ENCODE measurements around the gene BCL2A1. TPM values are rescaled to one million over a fixed set of nuclear protein-coding genes. Genes with fewer than 3 reads are reported as not detected.

The BCL2A1 gene
- total and polyA plus RNA-seq, 2 donors (not counting 1 experiment from before 2014, with no cell fraction given): 0.31 to 8.9 TPM

DNA sequence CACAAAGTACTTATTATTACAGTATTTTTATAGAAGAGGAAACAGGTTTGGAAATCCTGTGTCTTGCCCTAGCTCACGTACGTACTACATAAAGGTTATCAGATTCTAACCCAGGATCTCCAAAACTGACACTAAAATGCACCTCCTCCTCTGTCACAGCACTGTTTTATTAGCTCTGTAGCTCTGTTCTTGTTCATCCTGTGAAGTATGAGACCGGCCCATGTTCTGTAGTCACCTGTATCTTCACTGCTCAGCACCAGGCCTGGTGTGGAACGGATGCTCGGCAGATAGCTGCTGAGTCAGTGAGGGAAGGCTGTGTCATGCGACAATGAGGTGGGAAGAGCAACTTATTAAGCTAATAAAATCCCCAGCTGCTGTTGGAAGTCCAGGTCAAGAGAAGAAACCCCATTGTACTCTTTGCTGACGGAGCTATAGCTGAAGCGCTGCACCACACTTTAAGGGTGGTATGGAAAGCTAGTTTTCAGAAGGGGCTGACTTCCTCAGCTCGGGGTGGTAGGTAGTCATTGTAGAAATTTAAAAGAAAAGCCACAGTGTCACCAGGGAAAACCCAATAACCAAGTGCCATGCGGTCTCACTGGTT lies 22.8 kb downstream of the BCL2A1 start:
- Histone ChIP-seq H3K27me3 (ENCODE audit: control insufficient read depth, insufficient read depth, low read length) (no peaks in the 10 kb centered on the region), H4K20me1 (ENCODE audit: control insufficient read depth, extremely low read depth, insufficient read depth, low read length) (no peaks in the 10 kb centered on the region), H3K4me1 (ENCODE audit: control insufficient read depth, extremely low read depth, insufficient read depth, low read length) (no peaks in the 10 kb centered on the region), H3K36me3 (ENCODE audit: control insufficient read depth, insufficient read depth, low read length) (no peaks in the 10 kb centered on the region), H3K4me3 (replicated peaks in 1 of 4; ENCODE audit: control extremely low read depth in 1 of 4, insufficient read depth in 1 of 4, low read depth in 3 of 4, low read length in 4 of 4) (no peak overlapping the region), H3K4me2 (ENCODE audit: extremely low read depth, insufficient read depth, low read length) (no peak overlapping the region), H3K79me2 (ENCODE audit: control insufficient read depth, insufficient read depth, low read length) (no peaks in the 10 kb centered on the region), H3K9me3 (ENCODE audit: control insufficient read depth, insufficient read depth, low read depth, low read length) (no peaks in the 10 kb centered on the region), H3K9ac (ENCODE audit: insufficient read depth, low read length) (no peak overlapping the region), H3K27ac (ENCODE audit: insufficient read depth, low read length) (no peak overlapping the region), H2AFZ (ENCODE audit: low read length) (no peak overlapping the region)
- no peak for DNase-seq (ENCODE audit: low read depth in 2 of 2)
- TF ChIP-seq EZH2 (IDR thresholded peaks at IDR 0.05; ENCODE audit: low read length, missing control alignments) (no peak), CTCF (conservative IDR thresholded peaks at IDR 0.05 in 1 of 2, IDR thresholded peaks at IDR 0.05 in 1 of 2; ENCODE audit: low read depth in 1 of 2, low read length in 2 of 2) (no peak)

DNA sequence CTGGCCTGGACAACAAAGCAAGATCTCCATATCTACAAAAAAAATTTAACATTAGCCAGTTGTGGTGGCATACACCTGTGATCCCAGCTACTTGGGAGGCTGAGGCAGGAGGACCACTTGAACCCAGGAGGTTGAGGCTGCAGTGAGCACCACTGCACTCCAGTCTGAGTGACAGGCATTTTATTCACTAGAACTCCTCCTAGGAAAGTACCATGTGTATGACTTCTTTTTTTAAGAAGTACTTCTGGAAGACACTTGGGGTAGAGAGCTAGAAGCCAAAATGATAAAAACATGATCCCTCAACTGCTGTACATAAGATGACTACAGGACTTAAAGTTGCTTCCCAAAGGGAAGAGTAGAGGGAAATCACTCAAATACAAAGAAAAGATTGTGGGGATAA lies 24.0 kb downstream of the BCL2A1 start:
- Histone ChIP-seq H3K9me3 (ENCODE audit: control insufficient read depth, insufficient read depth, low read depth, low read length) (no peaks in the 10 kb centered on the region), H3K36me3 (ENCODE audit: control insufficient read depth, insufficient read depth, low read length) (no peaks in the 10 kb centered on the region), H3K4me2 (ENCODE audit: extremely low read depth, insufficient read depth, low read length) (no peak overlapping the region), H3K27me3 (ENCODE audit: control insufficient read depth, insufficient read depth, low read length) (no peaks in the 10 kb centered on the region), H3K4me1 (ENCODE audit: control insufficient read depth, extremely low read depth, insufficient read depth, low read length) (no peaks in the 10 kb centered on the region), H3K9ac (ENCODE audit: insufficient read depth, low read length) (no peak overlapping the region), H3K4me3 (replicated peaks in 1 of 4; ENCODE audit: control extremely low read depth in 1 of 4, insufficient read depth in 1 of 4, low read depth in 3 of 4, low read length in 4 of 4) (no peak overlapping the region), H4K20me1 (ENCODE audit: control insufficient read depth, extremely low read depth, insufficient read depth, low read length) (no peaks in the 10 kb centered on the region), H2AFZ (ENCODE audit: low read length) (no peak overlapping the region), H3K27ac (ENCODE audit: insufficient read depth, low read length) (no peak overlapping the region), H3K79me2 (ENCODE audit: control insufficient read depth, insufficient read depth, low read length) (no peaks in the 10 kb centered on the region)
- DNase-seq (ENCODE audit: low read depth in 2 of 2): no peak
- TF ChIP-seq EZH2 (IDR thresholded peaks at IDR 0.05; ENCODE audit: low read length, missing control alignments) (no peak), CTCF (conservative IDR thresholded peaks at IDR 0.05 in 1 of 2, IDR thresholded peaks at IDR 0.05 in 1 of 2; ENCODE audit: low read depth in 1 of 2, low read length in 2 of 2) (no peak)

DNA sequence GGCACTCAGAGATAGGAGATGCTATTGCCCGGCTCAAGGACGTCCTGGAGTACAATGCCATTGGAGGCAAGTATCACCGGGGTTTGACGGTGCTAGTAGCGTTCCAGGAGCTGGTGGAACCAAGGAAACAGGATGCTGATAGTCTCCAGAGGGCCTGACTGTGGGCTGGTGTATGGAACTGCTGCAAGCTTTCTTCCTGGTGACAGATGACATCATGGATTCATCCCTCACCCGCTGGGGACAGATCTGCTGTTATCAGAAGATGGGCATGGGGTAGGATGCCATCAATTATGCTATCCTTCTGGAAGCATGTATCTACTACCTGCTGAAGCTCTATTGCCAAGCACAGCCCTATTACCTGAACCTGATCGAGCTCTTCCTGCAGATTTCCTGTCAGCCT lies 26.4 kb downstream of the BCL2A1 start:
- Histone ChIP-seq H3K27ac (ENCODE audit: insufficient read depth, low read length) (no peak overlapping the region), H3K79me2 (ENCODE audit: control insufficient read depth, insufficient read depth, low read length) (no peaks in the 10 kb centered on the region), H3K9me3 (ENCODE audit: control insufficient read depth, insufficient read depth, low read depth, low read length) (no peaks in the 10 kb centered on the region), H4K20me1 (ENCODE audit: control insufficient read depth, extremely low read depth, insufficient read depth, low read length) (no peaks in the 10 kb centered on the region), H3K27me3 (ENCODE audit: control insufficient read depth, insufficient read depth, low read length) (no peaks in the 10 kb centered on the region), H3K4me2 (ENCODE audit: extremely low read depth, insufficient read depth, low read length) (no peak overlapping the region), H2AFZ (ENCODE audit: low read length) (no peak overlapping the region), H3K36me3 (ENCODE audit: control insufficient read depth, insufficient read depth, low read length) (no peaks in the 10 kb centered on the region), H3K4me1 (ENCODE audit: control insufficient read depth, extremely low read depth, insufficient read depth, low read length) (peaks cover 3% of the 10 kb centered on the region), H3K9ac (ENCODE audit: insufficient read depth, low read length) (no peak overlapping the region), H3K4me3 (replicated peaks in 1 of 4; ENCODE audit: control extremely low read depth in 1 of 4, insufficient read depth in 1 of 4, low read depth in 3 of 4, low read length in 4 of 4) (no peak overlapping the region)
- TF ChIP-seq CTCF (conservative IDR thresholded peaks at IDR 0.05 in 1 of 2, IDR thresholded peaks at IDR 0.05 in 1 of 2; ENCODE audit: low read depth in 1 of 2, low read length in 2 of 2) (no peak), EZH2 (IDR thresholded peaks at IDR 0.05; ENCODE audit: low read length, missing control alignments) (no peak)
- DNase-seq (ENCODE audit: low read depth in 2 of 2): no peak

Data from fibroblast of lung (primary cell).